22Rv1 (cell line): Measurements from ENCODE around the gene ZBTB3.

ENCODE experiments used
- CTCF ChIP-seq: fragments of 450-650 bp; IDR thresholded peaks from 2 replicates; pipeline ENCODE4 v1.5.1; 2017; ENCODE audit warnings: mild to moderate bottlenecking
- ZFX ChIP-seq: fragments of 450-650 bp; IDR thresholded peaks from 2 replicates; pipeline ENCODE4 v1.6.1; 2017; ENCODE audit warnings: antibody characterized with exemption, borderline replicate concordance

- TF ChIP-seq CTCF, result no peak
- no peak for TF ChIP-seq ZFX
These were observed 24.5 kb upstream of the ZBTB3 start for GRCh38 chr11:62778441-62778840.
